Activated CD8-positive, alpha-beta T cell treated with anti-CD3 and anti-CD28 coated beads for 36 hours (primary cell): ENCODE measurements around the gene MAEL. TPM values are rescaled to one million over a fixed set of nuclear protein-coding genes. Genes with fewer than 3 reads are reported as not detected.

Source experiments
- total RNA-seq, 2 experiments: library from RNA; stranded (reverse); gene quantifications; one replicate each; pipeline ENCODE4 v1.2.3, GENCODE V29; 2021

The MAEL gene
- total RNA-seq, 2 experiments from 2014 or later, result 0.29 TPM; not detected in 1

Other genes with a start within 250 kb of the MAEL start
- 10 to 100 TPM; 33.6 to 34.4 TPM for gene POGK, start 149.8 kb upstream of the MAEL start, total RNA-seq
- 10 to 100 TPM; 14.3 to 15.7 TPM for gene TADA1, start 113.0 kb upstream of the MAEL start, total RNA-seq
- 10 to 100 TPM; 14.3 to 15.1 TPM for gene ILDR2, start 13.7 kb upstream of the MAEL start, total RNA-seq
- gene GPA33, start 101.1 kb downstream of the MAEL start, total RNA-seq, result under 1 TPM in 1 of 2 experiments, not detected in 1; 0.25 TPM
- gene STYXL2, start 104.8 kb downstream of the MAEL start, total RNA-seq, result not detected
- 10 to 100 TPM; 23.6 to 24.2 TPM for gene POU2F1, start 231.6 kb downstream of the MAEL start, total RNA-seq